Esophagus muscularis mucosa (tissue), 4 donors: Measurements from ENCODE around the gene CCDC124. TPM values are rescaled to one million over a fixed set of nuclear protein-coding genes. Genes with fewer than 3 reads are reported as not detected.

ENCODE experiments used
- DNase-seq: peaks from one replicate; pipeline ENCODE4 v3.0.0-alpha.2; 2017; ENCODE audit errors: extremely low spot score
- H3K27ac ChIP-seq, 4 donors: fragments of 200-600 bp; sonication (generic); replicated peaks in 1 of 4; 1 replicate in 3 of 4; 2 replicates in 1 of 4; pipeline ENCODE4 v1.5.1; 2016 to 2019; ENCODE audit warnings: mild to moderate bottlenecking in 1 of 4
- H3K27me3 ChIP-seq, 4 donors: fragments of 200-600 bp; sonication (generic); one replicate each; pipeline versions ENCODE4 v1.5.1 to v1.6.0; 2016 to 2019
- H3K36me3 ChIP-seq, 4 donors: fragments of 200-600 bp; sonication (generic); one replicate each; pipeline ENCODE4 v1.5.1; 2016 to 2019
- H3K4me1 ChIP-seq, 4 donors: fragments of 200-600 bp; sonication (generic); one replicate each; pipeline ENCODE4 v1.5.1; 2016 to 2019
- H3K4me3 ChIP-seq, 4 donors: fragments of 200-600 bp; sonication (generic); 1 replicate in 2 of 4; 2 replicates in 2 of 4; pipeline ENCODE4 v1.5.1; 2016 to 2019; ENCODE audit warnings: mild to moderate bottlenecking in 4 of 4, moderate library complexity in 1 of 4
- H3K9me3 ChIP-seq, 4 donors: fragments of 200-600 bp; sonication (generic); 1 replicate in 3 of 4; 2 replicates in 1 of 4; pipeline ENCODE4 v1.5.1; 2016 to 2019
- CTCF ChIP-seq, 3 experiments: fragments of 200-600 bp in 2 of 3; fragments of 450-650 bp in 1 of 3; sonication (generic) in 2 of 3; IDR thresholded peaks; one replicate each; pipeline ENCODE4 v1.5.1; 2017 to 2019; ENCODE audit warnings: antibody characterized with exemption in 3 of 3, mild to moderate bottlenecking in 2 of 3, moderate library complexity in 1 of 3
- EP300 ChIP-seq: sonication (generic); formaldehyde crosslinking; IDR thresholded peaks from one replicate; pipeline ENCODE4 v1.6.1; 2017; ENCODE audit warnings: antibody characterized with exemption
- POLR2A ChIP-seq: fragments of 450-650 bp; IDR thresholded peaks from one replicate; pipeline ENCODE4 v1.6.1; 2017; ENCODE audit warnings: antibody characterized with exemption, moderate library complexity, mild to moderate bottlenecking, low read depth
- POLR2AphosphoS5 ChIP-seq, 2 donors: sonication (generic); formaldehyde crosslinking; IDR thresholded peaks; one replicate each; pipeline ENCODE4 v1.6.1; 2017; ENCODE audit warnings: antibody characterized with exemption in 2 of 2
- WGBS: methylation state at CpG from one replicate; pipeline ENCODE4 v1.1.5; 2018; 5-methylcytosine and 5-hydroxymethylcytosine counted together
- intact Hi-C: fragments of 100-400 bp; cut with DNase I; formaldehyde crosslinking; loops from one replicate; pipeline ENCODE4 v1.15.1; 2023
- total RNA-seq, 4 donors: library from RNA; depleted of rRNA; stranded (reverse); fragments of >200 nt; gene quantifications; one replicate each; pipeline versions ENCODE4 v1.1.0 to v1.2.1, GENCODE V29; 2016

CCDC124 gene
- total RNA-seq, 4 donors from 2014 or later: 51.2 to 97.4 (median 74.3) TPM

- Histone ChIP-seq H3K9me3 (no peaks in the 10 kb centered on the region), H3K27ac (peak overlapping the region in 3 of 4 donors; percentile 83 to 88 (median 86)), H3K27me3 (peaks cover 0 to 6% (median 0%) of the 10 kb centered on the region in 4 donors), H3K4me3 (peak overlapping the region; percentile 85 to 96 (median 89)), H3K4me1 (peaks cover 19 to 26% (median 25%) of the 10 kb centered on the region in 4 donors), H3K36me3 (peaks cover 2 to 34% (median 22%) of the 10 kb centered on the region in 4 donors)
- 28% methylated on average over 19 of the region's 19 CpGs for WGBS
- intact Hi-C loops: loop anchor here (2.0 kb wide), 1 partner anchor 75 kb away; the partner anchor contains the start of gene RPL18A
- no peak for TF ChIP-seq POLR2A
- TF ChIP-seq CTCF (IDR thresholded peaks at IDR 0.05): no peak
- TF ChIP-seq POLR2AphosphoS5 (IDR thresholded peaks at IDR 0.05): no peak
- no peak for TF ChIP-seq EP300
- no peak for DNase-seq
Observed at GRCh38 chr19:17933414-17934129, 757 bp downstream of the CCDC124 start.

GRCh38 chr19:17936379-17936778 is 3.6 kb downstream of the CCDC124 start:
- intact Hi-C loops: no loop called here
- H3K9me3 ChIP-seq: no peaks in the 10 kb centered on the region

GRCh38 chr19:17937371-17937900 is 4.6 kb downstream of the CCDC124 start:
- Histone ChIP-seq H3K9me3 (no peaks in the 10 kb centered on the region), H3K27me3 (peaks cover 0 to 5% (median 0%) of the 10 kb centered on the region in 4 donors), H3K4me1 (peaks cover 10 to 17% (median 16%) of the 10 kb centered on the region in 4 donors), H3K4me3 (no peak overlapping the region), H3K27ac (no peak overlapping the region), H3K36me3 (peaks cover 8 to 73% (median 55%) of the 10 kb centered on the region in 4 donors)
- TF ChIP-seq CTCF (IDR thresholded peaks at IDR 0.05) (no peak), POLR2A (no peak), EP300 (no peak), POLR2AphosphoS5 (IDR thresholded peaks at IDR 0.05) (no peak)
- WGBS: 82% methylated on average over 9 of the region's 9 CpGs
- DNase-seq: no peak
- intact Hi-C loops: no loop called here

More at GRCh38 chr19:17936379-17936778, 3.6 kb downstream of the CCDC124 start:
- Histone ChIP-seq H3K4me1 (peaks cover 19 to 26% (median 25%) of the 10 kb centered on the region in 4 donors), H3K4me3 (no peak overlapping the region), H3K27ac (no peak overlapping the region), H3K36me3 (peaks cover 8 to 62% (median 45%) of the 10 kb centered on the region in 4 donors), H3K27me3 (peaks cover 0 to 6% (median 0%) of the 10 kb centered on the region in 4 donors)
- TF ChIP-seq POLR2A (no peak), EP300 (no peak), POLR2AphosphoS5 (IDR thresholded peaks at IDR 0.05) (no peak), CTCF (IDR thresholded peaks at IDR 0.05) (no peak)
- DNase-seq: no peak
- 95% methylated on average over 19 of the region's 21 CpGs for WGBS

GRCh38 chr19:17938092-17938845 is 5.5 kb downstream of the CCDC124 start:
- TF ChIP-seq POLR2AphosphoS5 (IDR thresholded peaks at IDR 0.05) (peak in 1 of 2 donors; percentile 48), EP300 (no peak), CTCF (IDR thresholded peaks at IDR 0.05) (peak; percentile 91 to 94 (median 93)), POLR2A (no peak)
- no peaks in the 10 kb centered on the region for H3K27me3 ChIP-seq
- no peak overlapping the region for H3K27ac ChIP-seq
- peaks cover 10 to 17% (median 15%) of the 10 kb centered on the region in 4 donors for H3K4me1 ChIP-seq
- H3K4me3 ChIP-seq: no peak overlapping the region
- intact Hi-C loops: loop anchor here (1.0 kb wide), 1 partner anchor 58 kb away; no protein-coding TSS in a partner anchor
- no peaks in the 10 kb centered on the region for H3K9me3 ChIP-seq
- DNase-seq: no peak
- H3K36me3 ChIP-seq: peaks cover 8 to 81% (median 63%) of the 10 kb centered on the region in 4 donors
- WGBS: 58% methylated on average over 7 of the region's 7 CpGs
